OCI-LY3 (cell line): ENCODE results near the gene DRC1.

Source experiments
- H2AFZ ChIP-seq: fragments of 200-600, 300-600 bp; shearing (Covaris generic); 2 replicates; pipeline ENCODE4 v1.6.0; 2014; ENCODE audit warnings: antibody characterized with exemption, low read depth, low read length
- H3K27ac ChIP-seq: fragments of 200-600, 300-600 bp; sonication (generic); 2 replicates; pipeline ENCODE4 v1.5.1; 2014; ENCODE audit warnings: mild to moderate bottlenecking, low read length, moderate library complexity, mixed read lengths
- H3K27me3 ChIP-seq: fragments of 200-600, 300-600 bp; sonication (generic); 2 replicates; pipeline ENCODE4 v1.6.1; 2014; ENCODE audit warnings: low read depth, low read length, mixed read lengths
- H3K36me3 ChIP-seq: fragments of 200-600, 300-600 bp; sonication (generic); replicated peaks from 2 replicates; pipeline ENCODE3; 2014; ENCODE audit warnings: low read depth, low read length, mixed read lengths
- H3K4me1 ChIP-seq: fragments of 300-600, 200-600 bp; sonication (generic); 2 replicates; pipeline ENCODE4 v1.6.1; 2014; ENCODE audit warnings: low read length, mixed read lengths
- H3K4me2 ChIP-seq: fragments of 200-600, 300-600 bp; sonication (generic); 2 replicates; pipeline ENCODE4 v1.6.1; 2014; ENCODE audit warnings: low read length, mixed read lengths
- H3K4me3 ChIP-seq: fragments of 300-600, 200-600 bp; sonication (generic); 2 replicates; pipeline ENCODE4 v1.5.1; 2014; ENCODE audit warnings: antibody characterized with exemption, mild to moderate bottlenecking, low read length, moderate library complexity
- H3K79me2 ChIP-seq: fragments of 300-600, 200-600 bp; shearing (Covaris generic); 2 replicates; pipeline ENCODE4 v1.6.1; 2014; ENCODE audit warnings: mild to moderate bottlenecking, low read length, mixed read lengths
- H3K9ac ChIP-seq: fragments of 300-600, 200-600 bp; shearing (Covaris generic); 2 replicates; pipeline ENCODE4 v1.6.0; 2014; ENCODE audit warnings: mild to moderate bottlenecking, low read length, moderate library complexity
- H3K9me3 ChIP-seq: fragments of 200-600, 300-600 bp; shearing (Covaris generic); 2 replicates; pipeline ENCODE4 v1.6.1; 2014; ENCODE audit warnings: low read length, mixed read lengths; ENCODE audit not compliant: insufficient read depth
- H4K20me1 ChIP-seq: fragments of 200-600, 300-600 bp; sonication (generic); 2 replicates; pipeline ENCODE4 v1.6.1; 2016; ENCODE audit warnings: low read length, mixed read lengths; ENCODE audit not compliant: insufficient read depth
- CTCF ChIP-seq: fragments of 200-600, 300-600 bp; sonication (generic); IDR thresholded peaks from 2 replicates; pipeline ENCODE4 v1.5.1; 2014; ENCODE audit warnings: antibody characterized with exemption, low read length, low read depth
- EZH2phosphoT487 ChIP-seq: fragments of 200-600 bp; shearing (Covaris generic); IDR thresholded peaks from 2 replicates; pipeline ENCODE4 v1.6.1; 2018; ENCODE audit warnings: antibody characterized with exemption, mixed run types, low read depth

Gene DRC1

DNA sequence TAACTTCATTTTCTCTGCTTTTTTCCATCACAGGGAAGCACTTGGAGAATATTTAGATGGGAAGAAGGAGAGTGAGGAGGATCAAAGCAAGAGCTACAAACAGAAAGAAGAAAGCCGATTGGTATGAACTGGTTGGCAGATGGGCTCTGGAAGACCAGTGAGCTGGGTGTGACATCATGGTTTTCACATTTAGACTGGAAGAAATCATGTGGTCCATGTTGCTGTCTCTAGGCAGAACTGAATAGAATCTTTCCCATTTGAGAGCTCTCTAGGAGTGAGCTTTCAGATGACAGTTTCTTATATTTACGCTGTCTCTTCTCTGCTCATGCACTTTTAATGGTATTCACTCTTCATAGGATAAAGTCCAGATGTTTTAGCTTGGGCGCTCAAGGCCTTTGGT is 12.6 kb downstream of the DRC1 start:
- Histone ChIP-seq H3K79me2 (no peaks in the 10 kb centered on the region), H2AFZ (no peak overlapping the region), H3K4me2 (no peak overlapping the region), H4K20me1 (no peaks in the 10 kb centered on the region), H3K9ac (no peak overlapping the region), H3K36me3 (no peaks in the 10 kb centered on the region), H3K27me3 (0 out of 2 replicates have a peak, but pooled peaks cover 3% of the 10 kb centered on the region), H3K9me3 (no peaks in the 10 kb centered on the region), H3K4me1 (peaks cover 10% of the 10 kb centered on the region), H3K4me3 (no peak overlapping the region), H3K27ac (no peak overlapping the region)
- TF ChIP-seq EZH2phosphoT487: no peak
- TF ChIP-seq CTCF: no peak

- Histone ChIP-seq H3K27ac (no peak overlapping the region), H3K9me3 (no peaks in the 10 kb centered on the region), H3K4me3 (no peak overlapping the region), H4K20me1 (no peaks in the 10 kb centered on the region), H2AFZ (no peak overlapping the region), H3K27me3 (0 out of 2 replicates have a peak, but pooled peaks cover 8% of the 10 kb centered on the region), H3K79me2 (no peaks in the 10 kb centered on the region), H3K9ac (no peak overlapping the region), H3K4me1 (peaks cover 7% of the 10 kb centered on the region; the same call in 1 of the 2 replicates), H3K36me3 (no peaks in the 10 kb centered on the region), H3K4me2 (no peak overlapping the region)
- TF ChIP-seq CTCF: no peak
- TF ChIP-seq EZH2phosphoT487: no peak
Measured at GRCh38 chr2:26421961-26422360, 20.2 kb downstream of the DRC1 start.

DNA sequence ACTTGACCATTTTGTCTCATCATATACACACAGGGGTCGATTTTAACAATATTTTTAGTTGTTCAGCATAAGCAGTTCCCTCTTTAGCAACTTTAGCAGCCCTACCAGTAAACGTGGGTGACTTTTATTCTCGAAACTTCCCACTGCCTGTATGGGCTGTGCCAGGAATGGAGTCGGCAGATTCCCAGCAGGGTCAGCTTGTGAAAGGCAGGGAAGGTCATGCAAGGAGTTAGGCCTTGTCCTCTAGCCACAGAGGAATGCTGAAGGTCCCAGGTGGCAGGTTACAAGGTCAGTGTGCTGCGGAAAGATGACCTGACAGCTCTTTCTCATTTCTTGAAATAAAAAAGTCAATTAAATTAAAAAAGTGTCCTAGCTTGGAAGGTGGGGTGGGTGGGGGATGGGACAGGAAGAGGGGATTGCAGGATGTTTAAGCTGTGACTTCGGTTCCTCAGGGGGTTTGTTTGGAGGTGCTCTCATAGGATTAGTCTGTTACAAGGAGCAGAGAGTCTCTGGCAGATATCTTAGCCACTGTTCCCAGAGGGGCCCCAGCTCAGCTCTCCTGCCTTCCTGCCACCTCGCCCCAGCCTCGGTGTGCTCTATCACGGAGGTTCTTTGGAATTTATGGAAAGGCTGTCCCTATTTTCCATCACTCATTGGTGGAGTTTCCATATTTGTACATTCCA is 21.4 kb downstream of the DRC1 start:
- Histone ChIP-seq H4K20me1 (no peaks in the 10 kb centered on the region), H2AFZ (no peak overlapping the region), H3K27me3 (0 out of 2 replicates have a peak, but pooled peaks cover 8% of the 10 kb centered on the region), H3K27ac (no peak overlapping the region), H3K79me2 (no peaks in the 10 kb centered on the region), H3K4me1 (peaks cover 7% of the 10 kb centered on the region; the same call in 1 of the 2 replicates), H3K36me3 (no peaks in the 10 kb centered on the region), H3K9ac (no peak overlapping the region), H3K9me3 (no peaks in the 10 kb centered on the region), H3K4me2 (no peak overlapping the region), H3K4me3 (no peak overlapping the region)
- no peak for TF ChIP-seq EZH2phosphoT487
- TF ChIP-seq CTCF: no peak

- no peak overlapping the region for H3K4me3 ChIP-seq
- no peaks in the 10 kb centered on the region for H3K79me2 ChIP-seq
- H3K9ac ChIP-seq: no peak overlapping the region
- H2AFZ ChIP-seq: no peak overlapping the region
- no peaks in the 10 kb centered on the region for H3K9me3 ChIP-seq
- peaks cover 7% of the 10 kb centered on the region; the same call in 1 of the 2 replicates for H3K4me1 ChIP-seq
- H3K36me3 ChIP-seq: no peaks in the 10 kb centered on the region
- no peak overlapping the region for H3K27ac ChIP-seq
- no peak for TF ChIP-seq CTCF
- no peak for TF ChIP-seq EZH2phosphoT487
- H3K27me3 ChIP-seq: 0 out of 2 replicates have a peak, but pooled peaks cover 8% of the 10 kb centered on the region
- H3K4me2 ChIP-seq: no peak overlapping the region
- H4K20me1 ChIP-seq: no peaks in the 10 kb centered on the region
Measured at GRCh38 chr2:26423750-26424149, 22.0 kb downstream of the DRC1 start.
